ENCODE measurements around the gene SARNP.

SARNP gene

GRCh38 chr12:55789893-55790292 lies 27.6 kb downstream of the SARNP start:
- TF ChIP-seq CTCF (IDR thresholded peaks at IDR 0.05; ENCODE audit: low read depth, low read length) = no peak
- DNase-seq (ENCODE audit: extremely low read depth, low read depth) = no peak

DNA sequence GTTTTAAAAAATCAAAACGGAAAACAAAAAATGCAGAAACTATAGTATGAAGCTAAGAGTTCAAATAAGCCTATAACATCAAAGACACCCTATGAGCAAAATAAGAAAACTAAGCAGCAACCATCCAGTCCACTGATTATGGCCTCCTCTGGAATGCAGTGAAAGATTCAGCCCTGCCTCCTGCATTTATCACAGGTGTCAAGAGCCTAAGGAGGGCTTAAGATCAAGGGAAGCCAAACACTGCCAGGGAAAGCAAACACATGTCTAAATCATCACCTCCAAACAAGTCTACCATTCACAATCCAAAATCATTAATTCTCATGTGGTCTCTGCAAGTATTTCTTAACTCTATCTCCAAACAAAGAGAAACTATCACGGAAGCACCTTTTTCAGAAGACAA lies 28.4 kb downstream of the SARNP start:
- no peak for DNase-seq (ENCODE audit: extremely low read depth, low read depth)
- TF ChIP-seq CTCF (IDR thresholded peaks at IDR 0.05; ENCODE audit: low read depth, low read length) = no peak

GRCh38 chr12:55788546-55788945 lies 29.0 kb downstream of the SARNP start:
- no peak for TF ChIP-seq CTCF (IDR thresholded peaks at IDR 0.05; ENCODE audit: low read depth, low read length)
- DNase-seq (ENCODE audit: extremely low read depth, low read depth) = no peak

DNA sequence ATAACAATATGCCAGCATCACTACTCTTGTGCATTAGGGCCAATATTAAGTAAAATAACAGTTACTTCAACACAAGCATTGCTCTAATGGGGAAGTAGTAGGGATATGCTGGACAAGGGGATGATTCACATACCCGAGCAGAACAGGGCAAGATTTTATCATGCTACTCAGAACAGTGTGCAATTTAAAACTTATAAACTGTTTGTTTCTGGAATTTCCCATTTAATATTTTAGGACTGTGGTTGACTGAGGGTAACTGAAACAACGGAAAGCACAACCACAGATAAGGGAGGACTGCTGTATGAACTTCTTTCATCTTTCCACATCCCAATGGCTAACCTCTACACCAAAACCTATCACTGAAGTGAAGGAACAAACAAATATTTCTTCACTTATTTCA lies 36.8 kb downstream of the SARNP start:
- TF ChIP-seq CTCF (IDR thresholded peaks at IDR 0.05; ENCODE audit: low read depth, low read length) = no peak
- DNase-seq (ENCODE audit: extremely low read depth, low read depth) = no peak

- no peak for DNase-seq (ENCODE audit: extremely low read depth, low read depth)
- TF ChIP-seq CTCF (IDR thresholded peaks at IDR 0.05; ENCODE audit: low read depth, low read length) = no peak
These were observed 39.7 kb downstream of the SARNP start for GRCh38 chr12:55777856-55778255.

GRCh38 chr12:55771736-55772135 lies 45.8 kb downstream of the SARNP start:
- no peak for TF ChIP-seq CTCF (IDR thresholded peaks at IDR 0.05; ENCODE audit: low read depth, low read length)
- no peak for DNase-seq (ENCODE audit: extremely low read depth, low read depth)

GRCh38 chr12:55767156-55767555 lies 50.4 kb downstream of the SARNP start:
- no peak for DNase-seq (ENCODE audit: extremely low read depth, low read depth)
- no peak for TF ChIP-seq CTCF (IDR thresholded peaks at IDR 0.05; ENCODE audit: low read depth, low read length)
